Endodermal cell (in vitro differentiated cells): ENCODE results near the gene P4HA3. TPM values are rescaled to one million over a fixed set of nuclear protein-coding genes. Genes with fewer than 3 reads are reported as not detected.

Experiments used
- DNase-seq: peaks from one replicate; pipeline ENCODE4 v3.0.0-alpha.2; 2017
- H3K27ac ChIP-seq: 2 replicates; pipeline ENCODE4 v1.5.1; 2013; ENCODE audit warnings: mild to moderate bottlenecking, low read depth, low read length, moderate library complexity
- H3K27me3 ChIP-seq: 2 replicates; pipeline ENCODE4 v1.6.1; 2013; ENCODE audit warnings: mild to moderate bottlenecking, low read length, moderate library complexity; ENCODE audit not compliant: insufficient read depth, control insufficient read depth, poor library complexity, severe bottlenecking
- H3K36me3 ChIP-seq: 2 replicates; pipeline ENCODE4 v1.7.0; 2013; ENCODE audit warnings: mild to moderate bottlenecking, low read length, moderate library complexity; ENCODE audit not compliant: control insufficient read depth, insufficient read depth
- H3K4me1 ChIP-seq: one replicate; pipeline ENCODE4 v1.7.0; 2013; ENCODE audit warnings: low read length; ENCODE audit not compliant: control insufficient read depth, insufficient read depth
- H3K4me3 ChIP-seq: 2 replicates; pipeline ENCODE4 v1.5.1; 2013; ENCODE audit warnings: mild to moderate bottlenecking, low read length, moderate library complexity
- H3K9ac ChIP-seq: 2 replicates; pipeline ENCODE4 v1.6.1; 2013; ENCODE audit warnings: mild to moderate bottlenecking, low read length, moderate library complexity; ENCODE audit not compliant: poor library complexity, severe bottlenecking; ENCODE audit errors: extremely low read depth
- H3K9me3 ChIP-seq: 2 replicates; pipeline ENCODE4 v1.6.1; 2013; ENCODE audit warnings: mild to moderate bottlenecking, low read length, moderate library complexity; ENCODE audit not compliant: control insufficient read depth
- H3K27ac Mint-ChIP-seq: 2 replicates; pipeline ENCODE4 v1.8.0; 2020; ENCODE audit warnings: mixed read lengths
- H3K27me3 Mint-ChIP-seq: 2 replicates; pipeline ENCODE4 v1.8.0; 2021; ENCODE audit warnings: mild to moderate bottlenecking, mixed read lengths; ENCODE audit not compliant: insufficient read depth
- H3K36me3 Mint-ChIP-seq: 2 replicates; pipeline ENCODE4 v1.8.0; 2020; ENCODE audit warnings: low read depth, mixed read lengths
- H3K4me1 Mint-ChIP-seq: 2 replicates; pipeline ENCODE4 v1.8.0; 2020; ENCODE audit warnings: mixed read lengths
- H3K4me3 Mint-ChIP-seq: 2 replicates; pipeline ENCODE4 v1.8.0; 2020; ENCODE audit warnings: mild to moderate bottlenecking, moderate library complexity, mixed read lengths
- H3K9me3 Mint-ChIP-seq: 2 replicates; pipeline ENCODE4 v1.8.0; 2020; ENCODE audit warnings: mild to moderate bottlenecking, mixed read lengths
- CTCF ChIP-seq: fragments of 200-600 bp; sonication (generic); conservative IDR thresholded peaks from 2 replicates; pipeline ENCODE4 v1.5.0; 2021; ENCODE audit warnings: antibody characterized with exemption, mild to moderate bottlenecking
- WGBS, 2 experiments: methylation state at CpG; one replicate each; pipeline versions ENCODE4 v1.1.5 to v1.1.7; 2013; ENCODE audit warnings: missing lambda C conversion rate in 2 of 2, mixed read lengths in 1 of 2; ENCODE audit not compliant: insufficient coverage in 1 of 2, insufficient read length in 1 of 2; 5-methylcytosine and 5-hydroxymethylcytosine counted together
- total RNA-seq, 2 donors: library from RNA; stranded (reverse); fragmentation: NEBNext Ultra II Directional in 1 of 2; extraction: Animal tissue kit (Norgen Biotek cat#: 25700) in 1 of 2; gene quantifications; 2 replicates in 1 of 2; 3 replicates in 1 of 2; pipeline ENCODE4 v1.2.1, GENCODE V29; 2021

The P4HA3 gene
- total RNA-seq, 2 donors from 2014 or later, result not detected

- Histone ChIP-seq H3K9ac (no peak overlapping the region), H3K4me1 (no peaks in the 10 kb centered on the region), H3K36me3 (peaks cover 7% of the 10 kb centered on the region), H3K4me3 (no peak overlapping the region), H3K27me3 (no peaks in the 10 kb centered on the region), H3K27ac (no peak overlapping the region), H3K9me3 (no peaks in the 10 kb centered on the region)
- WGBS, 2 experiments, result 95 to 96% methylated on average over 4 of the region's 4 CpGs
- H3K9me3 Mint-ChIP-seq, result peaks cover 5% of the 10 kb centered on the region
- H3K4me1 Mint-ChIP-seq, result peaks cover 2% of the 10 kb centered on the region
- H3K4me3 Mint-ChIP-seq, result no peak overlapping the region
- H3K27ac Mint-ChIP-seq, result no peak overlapping the region
- no peaks in the 10 kb centered on the region for H3K27me3 Mint-ChIP-seq
- no peak for TF ChIP-seq CTCF
- DNase-seq, result no peak
- H3K36me3 Mint-ChIP-seq, result peaks cover 17% of the 10 kb centered on the region
These were observed 85.9 kb downstream of the P4HA3 start for GRCh38 chr11:74225565-74225964.

- Histone ChIP-seq H3K36me3 (no peaks in the 10 kb centered on the region), H3K9me3 (no peaks in the 10 kb centered on the region), H3K4me1 (no peaks in the 10 kb centered on the region), H3K9ac (no peak overlapping the region), H3K27ac (no peak overlapping the region), H3K4me3 (no peak overlapping the region), H3K27me3 (no peaks in the 10 kb centered on the region)
- H3K9me3 Mint-ChIP-seq, result peaks cover 5% of the 10 kb centered on the region
- WGBS, 2 experiments, result 86 to 93% methylated on average over 1 of the region's 1 CpG
- no peaks in the 10 kb centered on the region for H3K27me3 Mint-ChIP-seq
- no peak overlapping the region for H3K27ac Mint-ChIP-seq
- H3K4me1 Mint-ChIP-seq, result peaks cover 3% of the 10 kb centered on the region
- peaks cover 10% of the 10 kb centered on the region for H3K36me3 Mint-ChIP-seq
- DNase-seq, result no peak
- no peak for TF ChIP-seq CTCF
- H3K4me3 Mint-ChIP-seq, result no peak overlapping the region
These were observed 89.6 kb downstream of the P4HA3 start for GRCh38 chr11:74221816-74222215.

- Histone ChIP-seq H3K4me3 (no peak overlapping the region), H3K9ac (no peak overlapping the region), H3K9me3 (no peaks in the 10 kb centered on the region), H3K27me3 (no peaks in the 10 kb centered on the region), H3K36me3 (no peaks in the 10 kb centered on the region), H3K4me1 (no peaks in the 10 kb centered on the region), H3K27ac (no peak overlapping the region)
- Mint-ChIP-seq H3K27me3 (no peaks in the 10 kb centered on the region), H3K36me3 (peaks cover 16% of the 10 kb centered on the region), H3K4me3 (no peak overlapping the region), H3K9me3 (peaks cover 5% of the 10 kb centered on the region), H3K4me1 (peaks cover 3% of the 10 kb centered on the region), H3K27ac (no peak overlapping the region)
- WGBS, 2 experiments, result 100% methylated on average over 1 of the region's 1 CpG
- TF ChIP-seq CTCF, result no peak
- no peak for DNase-seq
These were observed 91.1 kb downstream of the P4HA3 start for GRCh38 chr11:74220376-74220775.

Other genes starting within 250 kb of the P4HA3 start
- 10 to 100 TPM; 31.0 to 34.2 TPM for gene C2CD3, start 140.6 kb downstream of the P4HA3 start, total RNA-seq
- gene PPME1, start 140.4 kb downstream of the P4HA3 start, total RNA-seq, result 10 to 100 TPM; 28.8 to 38.3 TPM
- 10 to 100 TPM; 12.0 to 16.1 TPM for gene PGM2L1, start 86.8 kb upstream of the P4HA3 start, total RNA-seq
- 1 to 10 TPM; 3.6 to 9.0 TPM for gene KCNE3, start 155.9 kb upstream of the P4HA3 start, total RNA-seq
- gene LIPT2, start 182.1 kb upstream of the P4HA3 start, total RNA-seq, result 1 to 10 TPM; 6.7 to 9.4 TPM